Subcutaneous adipose tissue (tissue), 4 donors: ENCODE data around the gene MPST. TPM values are rescaled to one million over a fixed set of nuclear protein-coding genes. Genes with fewer than 3 reads are reported as not detected.

Source experiments
- total RNA-seq, 4 donors: library from RNA; depleted of rRNA; stranded (reverse); fragments of >200 nt; gene quantifications; one replicate each; pipeline ENCODE4 v1.1.0, GENCODE V29; 2016
- TF ChIP-seq, protein P1 (sequence below): fragments of 450-650 bp; IDR thresholded peaks from one replicate; pipeline ENCODE4 v1.5.1; 2016; ENCODE audit warnings: low read depth, mild to moderate bottlenecking, control low read depth, antibody characterized with exemption, moderate library complexity

The MPST gene
- total RNA-seq, result 100 to 1,000 TPM in 3 of 4 donors, 10 to 100 TPM in 1; 61.1 to 320 (median 149) TPM

DNA sequence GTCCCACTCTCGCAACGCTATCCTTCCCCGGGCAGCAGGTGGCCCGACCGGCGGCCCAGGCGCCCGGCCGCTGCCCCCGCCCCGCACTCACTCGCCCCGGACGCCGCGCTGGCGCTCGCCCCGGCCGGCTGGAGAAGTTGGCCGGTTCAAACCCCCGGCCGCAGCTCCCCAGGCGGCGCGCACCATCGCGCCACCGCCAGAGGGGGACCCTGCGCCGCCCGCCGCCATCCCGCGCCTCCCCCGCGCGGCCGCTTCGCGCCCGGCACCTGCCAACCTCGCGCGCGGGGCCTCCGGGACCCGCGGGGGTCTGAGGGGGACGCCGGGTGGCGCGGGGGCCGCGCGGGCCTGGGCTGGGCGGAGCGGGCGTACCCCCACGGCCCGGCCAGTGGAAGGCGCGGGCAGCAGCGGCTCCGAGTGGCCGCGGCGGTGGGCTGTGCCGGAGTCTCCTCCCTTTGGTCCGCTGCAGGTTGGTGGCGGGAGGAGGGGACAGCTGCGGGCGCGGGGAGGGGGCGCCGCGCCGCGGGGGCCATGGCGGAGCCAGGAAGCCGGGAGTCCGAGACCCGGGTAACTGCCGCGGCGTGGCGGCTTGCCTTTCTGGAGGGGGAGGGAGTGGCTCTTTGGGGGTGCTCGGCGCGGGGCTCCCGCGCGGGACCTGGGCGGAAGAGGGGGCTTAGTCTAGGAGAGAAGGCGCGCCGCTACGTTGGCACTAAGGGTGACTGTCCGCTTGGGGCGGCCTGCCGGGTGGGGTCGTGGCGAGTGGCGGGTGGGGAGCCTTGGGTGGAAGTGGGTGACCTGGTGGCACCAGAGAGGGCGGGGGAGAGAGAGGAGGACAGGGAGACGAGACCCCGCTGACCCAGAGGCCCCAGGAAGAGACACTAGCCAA lies at the start of gene MPST, which contains the start of gene TST:
Gene MPST, plus strand, starts transcription at position 434 of the 883 bp plus-strand sequence. Its CDS starts 95 bp downstream, at position 529.
Gene TST, minus strand, starts transcription at position 139 of the 883 bp plus-strand sequence. CDS start 715 bp downstream, outside the sequence.
- TF ChIP-seq, protein P1, sequence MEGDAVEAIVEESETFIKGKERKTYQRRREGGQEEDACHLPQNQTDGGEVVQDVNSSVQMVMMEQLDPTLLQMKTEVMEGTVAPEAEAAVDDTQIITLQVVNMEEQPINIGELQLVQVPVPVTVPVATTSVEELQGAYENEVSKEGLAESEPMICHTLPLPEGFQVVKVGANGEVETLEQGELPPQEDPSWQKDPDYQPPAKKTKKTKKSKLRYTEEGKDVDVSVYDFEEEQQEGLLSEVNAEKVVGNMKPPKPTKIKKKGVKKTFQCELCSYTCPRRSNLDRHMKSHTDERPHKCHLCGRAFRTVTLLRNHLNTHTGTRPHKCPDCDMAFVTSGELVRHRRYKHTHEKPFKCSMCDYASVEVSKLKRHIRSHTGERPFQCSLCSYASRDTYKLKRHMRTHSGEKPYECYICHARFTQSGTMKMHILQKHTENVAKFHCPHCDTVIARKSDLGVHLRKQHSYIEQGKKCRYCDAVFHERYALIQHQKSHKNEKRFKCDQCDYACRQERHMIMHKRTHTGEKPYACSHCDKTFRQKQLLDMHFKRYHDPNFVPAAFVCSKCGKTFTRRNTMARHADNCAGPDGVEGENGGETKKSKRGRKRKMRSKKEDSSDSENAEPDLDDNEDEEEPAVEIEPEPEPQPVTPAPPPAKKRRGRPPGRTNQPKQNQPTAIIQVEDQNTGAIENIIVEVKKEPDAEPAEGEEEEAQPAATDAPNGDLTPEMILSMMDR, result no peak

GRCh38 chr22:36971341-36972125 lies 48.0 kb upstream of the MPST start:
- TF ChIP-seq, protein P1, result no peak

DNA sequence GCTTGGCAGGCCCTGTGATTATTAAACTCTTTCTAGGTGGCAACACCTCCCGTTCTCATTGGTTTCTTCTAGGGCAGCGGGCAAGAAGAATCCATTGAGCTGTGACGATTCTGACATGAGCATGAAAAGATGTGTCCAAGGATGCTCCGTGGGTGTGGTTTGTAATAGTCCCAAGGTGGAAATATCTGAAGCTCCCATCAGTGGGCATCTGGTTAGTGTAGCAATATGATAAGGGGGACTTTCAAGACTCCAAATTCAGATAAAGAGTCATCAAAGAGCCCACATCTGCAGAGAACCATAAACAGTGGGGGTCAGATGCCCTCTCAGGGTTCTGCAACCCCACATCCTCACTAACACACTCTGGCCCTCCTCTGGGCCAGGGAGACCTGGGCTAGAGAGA lies 42.9 kb upstream of the MPST start:
- TF ChIP-seq, protein P1, result no peak

DNA sequence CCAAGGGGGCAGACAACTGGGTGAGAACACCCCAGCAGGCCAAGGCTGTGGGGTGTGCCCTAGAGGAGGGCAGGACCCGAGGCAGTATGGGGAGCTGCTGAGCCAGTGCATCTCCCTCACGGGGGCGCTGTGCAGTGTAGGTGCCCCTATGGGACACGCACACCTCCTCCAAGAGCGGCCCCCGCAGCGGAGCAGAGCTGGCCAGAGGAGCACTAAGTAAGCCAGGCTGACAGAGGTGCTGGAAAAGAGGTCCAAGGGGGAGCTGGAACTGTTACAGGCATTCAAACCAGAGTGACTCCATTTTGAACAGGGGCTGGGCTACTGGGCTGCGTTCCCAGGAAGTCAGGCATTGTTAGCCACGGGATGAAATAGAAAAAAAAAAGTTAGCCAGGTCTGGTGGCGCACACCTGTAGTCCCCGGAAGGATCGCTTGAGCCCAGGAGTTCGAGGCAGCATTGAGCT lies 42.1 kb upstream of the MPST start:
- TF ChIP-seq, protein P1, result no peak

GRCh38 chr22:36977947-36978660 lies 41.4 kb upstream of the MPST start:
- TF ChIP-seq, protein P1, result no peak

DNA sequence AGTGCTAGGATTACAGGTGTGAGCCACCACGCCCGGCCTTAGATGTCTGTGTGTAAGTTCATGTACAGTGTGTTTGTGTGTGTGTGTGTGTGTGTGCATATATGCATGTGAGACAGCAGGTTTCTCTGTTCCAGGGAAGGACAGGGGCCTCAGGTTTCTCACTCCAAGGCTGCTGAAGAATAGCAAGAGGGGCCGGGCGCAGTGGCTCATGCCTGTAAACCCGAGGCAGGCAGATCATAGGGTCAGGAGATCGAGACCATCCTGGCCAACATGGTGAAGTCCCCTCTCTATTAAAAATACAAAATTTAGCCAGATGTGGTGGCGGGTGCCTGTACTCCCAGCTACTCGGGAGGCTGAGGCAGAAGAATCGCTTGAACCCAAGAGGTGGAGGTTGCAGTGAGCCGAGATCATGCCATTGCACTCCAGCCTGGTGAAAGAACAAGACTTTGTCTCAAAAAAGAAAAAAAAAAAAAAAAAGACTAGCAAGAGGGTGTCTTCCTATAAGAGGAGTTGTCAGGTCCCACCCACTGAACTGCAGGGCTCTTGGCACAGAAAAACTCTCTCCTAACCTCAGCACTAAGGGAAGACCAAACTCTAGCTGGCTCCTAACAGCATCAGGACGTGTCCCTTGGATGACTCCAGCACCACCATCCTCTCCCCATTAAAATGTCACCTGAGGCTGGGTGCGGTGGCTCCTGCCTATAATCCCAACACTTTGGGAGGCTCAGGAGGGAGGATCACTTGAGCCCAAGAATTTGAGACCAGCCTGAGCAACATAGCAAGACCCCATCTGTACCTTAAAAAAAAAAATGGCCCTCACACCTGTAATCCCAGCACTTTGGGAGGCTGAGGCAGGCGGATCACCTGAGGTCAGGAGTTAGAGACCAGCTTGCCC lies 40.3 kb upstream of the MPST start:
- TF ChIP-seq, protein P1, result no peak
